PC-9 (cell line): ENCODE measurements around the gene JUP. TPM values are rescaled to one million over a fixed set of nuclear protein-coding genes. Genes with fewer than 3 reads are reported as not detected.

Experiments used
- BruUV-seq: library from RNA; stranded (reverse); fragments of 400-500 nt; replicated peaks from 2 replicates; lab custom pipeline; 2021; lab: Mats Ljungman, UMichigan
- CTCF ChIA-PET: fragments of 300-600 bp; sonication (Branson Sonifier 250); formaldehyde crosslinking; loops from one replicate; lab custom pipeline; 2022; ENCODE audit warnings: antibody characterized with exemption; lab: Charles Lee
- POLR2A ChIA-PET: fragments of 300-600 bp; sonication (Branson Sonifier 250); formaldehyde crosslinking; loops from one replicate; lab custom pipeline; 2022; ENCODE audit warnings: antibody characterized with exemption; ENCODE audit not compliant: unreplicated experiment; lab: Charles Lee
- DNase-seq, 2 experiments: peaks; one replicate each; pipeline versions ENCODE4 v3.0.0 to v3.0.0-alpha.2; 2015 to 2022; ENCODE audit warnings: mixed read lengths in 1 of 2
- H2AFZ ChIP-seq: fragments of 200-600 bp; sonication (generic); 2 replicates; pipeline ENCODE4 v1.8.1; 2017; ENCODE audit warnings: antibody characterized with exemption
- H3F3A ChIP-seq: fragments of 200-600 bp; sonication (generic); 2 replicates; pipeline ENCODE4 v1.8.1; 2017; ENCODE audit warnings: antibody characterized with exemption, mild to moderate bottlenecking, low read depth; ENCODE audit not compliant: insufficient read depth
- H3K27ac ChIP-seq: fragments of 200-600 bp; sonication (generic); 2 replicates; pipeline ENCODE4 v1.6.1; 2016; ENCODE audit warnings: mixed run types
- H3K27me3 ChIP-seq: fragments of 200-600 bp; sonication (generic); 2 replicates; pipeline ENCODE4 v1.6.1; 2016; ENCODE audit warnings: low read depth, mixed run types; ENCODE audit not compliant: insufficient read depth
- H3K36me3 ChIP-seq: fragments of 200-600 bp; sonication (generic); 2 replicates; pipeline ENCODE4 v1.6.1; 2016; ENCODE audit warnings: low read depth, mixed run types
- H3K4me1 ChIP-seq: fragments of 200-600 bp; sonication (generic); replicated peaks from 2 replicates; pipeline ENCODE4 v1.6.1; 2016; ENCODE audit warnings: mixed run types; ENCODE audit not compliant: insufficient read depth
- H3K4me2 ChIP-seq: fragments of 200-600 bp; sonication (generic); 2 replicates; pipeline ENCODE4 v1.6.1; 2017; ENCODE audit warnings: mixed run types
- H3K4me3 ChIP-seq: fragments of 200-600 bp; sonication (generic); 2 replicates; pipeline ENCODE4 v1.6.1; 2016; ENCODE audit warnings: mixed run types
- H3K79me2 ChIP-seq: fragments of 200-600 bp; sonication (generic); 2 replicates; pipeline ENCODE4 v1.6.1; 2017; ENCODE audit warnings: low read depth, mixed run types
- H3K9me2 ChIP-seq: fragments of 200-600 bp; sonication (generic); 2 replicates; pipeline ENCODE4 v1.8.1; 2017; ENCODE audit warnings: mild to moderate bottlenecking; ENCODE audit not compliant: insufficient read depth
- H3K9me3 ChIP-seq: fragments of 200-600 bp; sonication (generic); 2 replicates; pipeline ENCODE4 v1.8.1; 2016; ENCODE audit warnings: low read depth; ENCODE audit not compliant: insufficient read depth
- H4K20me1 ChIP-seq: fragments of 200-600 bp; sonication (generic); 2 replicates; pipeline ENCODE4 v1.8.1; 2017; ENCODE audit not compliant: insufficient read depth
- CTCF ChIP-seq: fragments of 200-600 bp; sonication (generic); conservative IDR thresholded peaks from 2 replicates; pipeline ENCODE4 v1.6.1; 2017; ENCODE audit warnings: mixed run types, antibody characterized with exemption, mild to moderate bottlenecking, moderate library complexity
- EZH2 ChIP-seq: fragments of 200-600 bp; sonication (generic); IDR thresholded peaks from 2 replicates; pipeline ENCODE4 v1.8.0; 2017; ENCODE audit warnings: antibody characterized with exemption, low read depth
- intact Hi-C: fragments of 100-400 bp; cut with micrococcal nuclease; formaldehyde crosslinking; loops from one replicate; pipeline ENCODE4 v1.10.0; 2022; ENCODE audit not compliant: unreplicated experiment
- total RNA-seq: library from RNA; stranded (reverse); gene quantifications from 2 replicates; pipeline ENCODE4 v1.2.3, GENCODE V29; 2021

The JUP gene
- total RNA-seq, 1 experiment from 2014 or later = 259 TPM

- H3K4me1 ChIP-seq = peaks cover 34% of the 10 kb centered on the region
- no peak overlapping the region for H3K4me3 ChIP-seq
- POLR2A ChIA-PET = interaction anchor here (0.6 kb wide), 2 partner anchors 9 to 16 kb away, joined by 3 read pairs; no protein-coding TSS in a partner anchor
- no peaks in the 10 kb centered on the region for H3K9me2 ChIP-seq
- intact Hi-C loops = no loop called here
- TF ChIP-seq CTCF (no peak), EZH2 (no peak)
- no peaks in the 10 kb centered on the region for H3K27me3 ChIP-seq
- no TSS peak for BruUV-seq
- H3K27ac ChIP-seq = no peak overlapping the region
- peaks cover 25% of the 10 kb centered on the region for H3F3A ChIP-seq
- no peak for DNase-seq
- peaks cover 34% of the 10 kb centered on the region for H3K79me2 ChIP-seq
- CTCF ChIA-PET = no interaction called here
- H2AFZ ChIP-seq = no peak overlapping the region
- no peaks in the 10 kb centered on the region for H3K9me3 ChIP-seq
- H4K20me1 ChIP-seq = peaks cover 6% of the 10 kb centered on the region
- peaks cover 20% of the 10 kb centered on the region for H3K36me3 ChIP-seq
- H3K4me2 ChIP-seq = no peak overlapping the region
Measured at GRCh38 chr17:41769985-41770384, 16.5 kb downstream of the JUP start.

GRCh38 chr17:41769346-41769862 lies 17.1 kb downstream of the JUP start:
- Histone ChIP-seq H3K79me2 (peaks cover 29% of the 10 kb centered on the region), H3K4me3 (no peak overlapping the region), H3K4me1 (peaks cover 28% of the 10 kb centered on the region), H3K27ac (no peak overlapping the region), H2AFZ (no peak overlapping the region), H3K4me2 (no peak overlapping the region), H3K9me3 (no peaks in the 10 kb centered on the region), H3K9me2 (no peaks in the 10 kb centered on the region), H4K20me1 (peaks cover 6% of the 10 kb centered on the region), H3K36me3 (peaks cover 20% of the 10 kb centered on the region), H3K27me3 (no peaks in the 10 kb centered on the region), H3F3A (peaks cover 20% of the 10 kb centered on the region)
- BruUV-seq = no TSS peak
- TF ChIP-seq EZH2 (no peak), CTCF (no peak)
- intact Hi-C loops = no loop called here
- POLR2A ChIA-PET = interaction anchor here (0.6 kb wide), 1 partner anchor 9 kb away, joined by 3 read pairs; no protein-coding TSS in a partner anchor
- no peak for DNase-seq
- CTCF ChIA-PET = no interaction called here

GRCh38 chr17:41768682-41769288 lies 17.7 kb downstream of the JUP start:
- no peak overlapping the region for H2AFZ ChIP-seq
- peaks cover 16% of the 10 kb centered on the region for H3F3A ChIP-seq
- peaks cover 22% of the 10 kb centered on the region for H3K4me1 ChIP-seq
- peaks cover 26% of the 10 kb centered on the region for H3K79me2 ChIP-seq
- H3K4me3 ChIP-seq = no peak overlapping the region
- no peak for TF ChIP-seq CTCF
- no peak for TF ChIP-seq EZH2
- intact Hi-C loops = no loop called here
- no peak overlapping the region for H3K4me2 ChIP-seq
- H3K9me2 ChIP-seq = no peaks in the 10 kb centered on the region
- peaks cover 6% of the 10 kb centered on the region for H4K20me1 ChIP-seq
- ChIA-PET POLR2A (no interaction called here), CTCF (interaction anchor here (1.0 kb wide), 1 partner anchor 33 kb away, joined by 4 read pairs; no protein-coding TSS in a partner anchor)
- H3K27ac ChIP-seq = no peak overlapping the region
- no peaks in the 10 kb centered on the region for H3K9me3 ChIP-seq
- no peaks in the 10 kb centered on the region for H3K27me3 ChIP-seq
- peaks cover 20% of the 10 kb centered on the region for H3K36me3 ChIP-seq
- no peak for DNase-seq
- BruUV-seq = no TSS peak
